Natural killer cell (primary cell): ENCODE results near the gene FBXO46. TPM values are rescaled to one million over a fixed set of nuclear protein-coding genes. Genes with fewer than 3 reads are reported as not detected.
"Not testable (repeated sequence)": the region's sequence is repeated elsewhere in the genome, so short reads cannot be mapped to it uniquely, and the experiment has no call there.

Experiments
- ATAC-seq, 3 donors: fragments of 150-1000 bp in 2 of 3; fragments of 200-7000 bp in 1 of 3; cut with Tn5 transposase; 1 replicate in 1 of 3; 2 replicates in 2 of 3; pipeline ENCODE4 v1.10.0; 2021; ENCODE audit warnings: mild to moderate bottlenecking in 2 of 3, moderate library complexity in 2 of 3
- DNase-seq, 2 donors: peaks; one replicate each; pipeline versions ENCODE4 v3.0.0 to v3.0.0-alpha.2; 2013 to 2021; ENCODE audit warnings: mixed read lengths in 1 of 2
- H3K27ac ChIP-seq: one replicate; pipeline ENCODE4 v1.5.1; 2013; ENCODE audit warnings: mild to moderate bottlenecking, low read length
- H3K27me3 ChIP-seq: one replicate; pipeline ENCODE4 v1.6.1; 2013; ENCODE audit warnings: low read length; ENCODE audit not compliant: control insufficient read depth, insufficient read depth
- H3K36me3 ChIP-seq: one replicate; pipeline ENCODE4 v1.6.1; 2013; ENCODE audit warnings: low read length; ENCODE audit not compliant: control insufficient read depth, insufficient read depth
- H3K4me1 ChIP-seq: one replicate; pipeline ENCODE4 v1.6.1; 2013; ENCODE audit warnings: low read length; ENCODE audit not compliant: control insufficient read depth, insufficient read depth
- H3K4me3 ChIP-seq: one replicate; pipeline ENCODE4 v1.5.1; 2013; ENCODE audit warnings: low read length
- H3K9me3 ChIP-seq: one replicate; pipeline ENCODE4 v1.6.1; 2013; ENCODE audit warnings: low read length; ENCODE audit not compliant: control insufficient read depth, insufficient read depth
- H3K27ac Mint-ChIP-seq, 2 donors: one replicate each; pipeline ENCODE4 v1.8.0; 2022; ENCODE audit warnings: mild to moderate bottlenecking in 2 of 2, mixed read lengths in 2 of 2, moderate library complexity in 1 of 2
- H3K27me3 Mint-ChIP-seq, 2 donors: one replicate each; pipeline ENCODE4 v1.8.0; 2022; ENCODE audit warnings: low read depth in 2 of 2, mixed read lengths in 2 of 2
- H3K36me3 Mint-ChIP-seq: one replicate; pipeline ENCODE4 v1.8.0; 2022; ENCODE audit warnings: mixed read lengths
- H3K4me1 Mint-ChIP-seq, 2 donors: one replicate each; pipeline ENCODE4 v1.8.0; 2022; ENCODE audit warnings: mixed read lengths in 2 of 2
- H3K4me3 Mint-ChIP-seq: one replicate; pipeline ENCODE4 v1.8.0; 2022; ENCODE audit warnings: mild to moderate bottlenecking, moderate library complexity, mixed read lengths
- H3K9me3 Mint-ChIP-seq, 2 donors: one replicate each; pipeline ENCODE4 v1.8.0; 2022; ENCODE audit warnings: mixed read lengths in 2 of 2
- WGBS: methylation state at CpG from one replicate; pipeline ENCODE4 v1.1.7; 2013; ENCODE audit warnings: missing lambda C conversion rate; ENCODE audit not compliant: insufficient coverage; 5-methylcytosine and 5-hydroxymethylcytosine counted together
- intact Hi-C: fragments of 100-400 bp; cut with micrococcal nuclease; formaldehyde crosslinking; loops from one replicate; pipeline ENCODE4 v1.14.2; 2022
- total RNA-seq, 4 donors: library from RNA; stranded (reverse); fragments of 120-200 nt in 1 of 4; gene quantifications; one replicate each; pipeline versions ENCODE4 v1.2.3 to v1.2.4, GENCODE V29; 2013 to 2022
- TF ChIP-seq, protein P1 (sequence below): fragments of 200-600 bp; IDR thresholded peaks from one replicate; pipeline ENCODE4 v1.8.0; 2022; ENCODE audit warnings: antibody characterized with exemption

The FBXO46 gene
- total RNA-seq, 3 donors from 2014 or later (not counting 1 experiment from before 2014, with no cell fraction given): 24.8 to 35.7 (median 31.1) TPM

DNA sequence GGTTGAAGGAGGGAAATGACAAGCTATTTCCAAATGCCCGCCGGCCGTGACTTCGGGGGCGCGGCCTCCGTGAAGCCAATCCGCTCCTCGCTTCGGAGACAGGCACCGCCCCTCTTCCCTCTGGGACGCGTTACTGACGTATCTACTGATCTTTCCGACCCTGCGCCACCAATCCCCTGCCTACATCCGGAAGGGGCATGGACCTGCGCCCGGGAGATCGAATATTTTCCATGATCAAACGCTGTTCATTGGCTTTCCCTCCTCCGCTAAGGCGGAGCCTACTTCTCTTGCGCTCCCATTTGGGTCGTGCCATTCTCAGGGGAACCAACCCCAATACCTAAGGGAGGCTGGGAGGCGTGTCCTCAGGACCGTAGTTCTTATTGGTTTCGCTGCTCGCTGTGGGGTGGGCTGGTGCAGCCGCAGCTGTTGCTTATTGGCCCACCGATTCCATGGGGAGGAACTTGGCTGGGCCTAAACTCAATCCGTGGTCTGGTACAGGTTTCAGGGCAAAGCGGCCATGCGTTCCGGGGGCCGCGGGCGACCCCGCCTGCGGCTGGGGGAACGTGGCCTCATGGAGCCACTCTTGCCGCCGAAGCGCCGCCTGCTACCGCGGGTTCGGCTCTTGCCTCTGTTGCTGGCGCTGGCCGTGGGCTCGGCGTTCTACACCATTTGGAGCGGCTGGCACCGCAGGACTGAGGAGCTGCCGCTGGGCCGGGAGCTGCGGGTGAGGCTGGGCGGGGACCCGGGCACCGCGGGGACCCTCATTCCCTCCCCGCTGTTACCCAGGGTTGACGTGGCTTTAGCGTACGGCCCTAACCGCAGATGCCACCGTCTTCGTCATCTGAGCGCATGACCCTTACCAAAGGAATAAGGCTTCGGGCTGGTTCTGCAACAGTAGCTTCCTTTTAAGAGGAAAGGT lies 38.2 kb downstream of the FBXO46 start, which contains the start of gene QPCTL:
Gene QPCTL, plus strand, starts transcription at position 480 of the 919 bp plus-strand sequence. Its CDS starts 38 bp downstream, at position 518.
- Histone ChIP-seq H3K27me3 (no peaks in the 10 kb centered on the region), H3K4me3 (peak within 1 kb of the TSS; percentile 60), H3K4me1 (peaks cover 22% of the 10 kb centered on the region), H3K27ac (peak within 1 kb of the TSS; percentile 95), H3K36me3 (peaks cover 16% of the 10 kb centered on the region), H3K9me3 (no peaks in the 10 kb centered on the region)
- Mint-ChIP-seq H3K9me3 (no peaks in the 10 kb centered on the region), H3K4me1 (peaks cover 17 to 24% of the 10 kb centered on the region in 2 donors), H3K27ac (peak within 1 kb of the TSS; percentile 91 to 95), H3K27me3 (no peaks in the 10 kb centered on the region), H3K36me3 (no peaks in the 10 kb centered on the region), H3K4me3 (peak within 1 kb of the TSS; percentile 98)
- intact Hi-C loops: loop anchor here (1.0 to 5.0 kb wide), 7 partner anchors 25 to 270 kb away; partner anchors contain the start of genes ERCC1, FBXO46 and OPA3
- peak; percentile 81 to 95 (median 86) for ATAC-seq
- WGBS: under 1% methylated on average over 70 of the region's 70 CpGs
- DNase-seq: peak; percentile 93 to 99
- TF ChIP-seq, protein P1, sequence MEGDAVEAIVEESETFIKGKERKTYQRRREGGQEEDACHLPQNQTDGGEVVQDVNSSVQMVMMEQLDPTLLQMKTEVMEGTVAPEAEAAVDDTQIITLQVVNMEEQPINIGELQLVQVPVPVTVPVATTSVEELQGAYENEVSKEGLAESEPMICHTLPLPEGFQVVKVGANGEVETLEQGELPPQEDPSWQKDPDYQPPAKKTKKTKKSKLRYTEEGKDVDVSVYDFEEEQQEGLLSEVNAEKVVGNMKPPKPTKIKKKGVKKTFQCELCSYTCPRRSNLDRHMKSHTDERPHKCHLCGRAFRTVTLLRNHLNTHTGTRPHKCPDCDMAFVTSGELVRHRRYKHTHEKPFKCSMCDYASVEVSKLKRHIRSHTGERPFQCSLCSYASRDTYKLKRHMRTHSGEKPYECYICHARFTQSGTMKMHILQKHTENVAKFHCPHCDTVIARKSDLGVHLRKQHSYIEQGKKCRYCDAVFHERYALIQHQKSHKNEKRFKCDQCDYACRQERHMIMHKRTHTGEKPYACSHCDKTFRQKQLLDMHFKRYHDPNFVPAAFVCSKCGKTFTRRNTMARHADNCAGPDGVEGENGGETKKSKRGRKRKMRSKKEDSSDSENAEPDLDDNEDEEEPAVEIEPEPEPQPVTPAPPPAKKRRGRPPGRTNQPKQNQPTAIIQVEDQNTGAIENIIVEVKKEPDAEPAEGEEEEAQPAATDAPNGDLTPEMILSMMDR: no peak

DNA sequence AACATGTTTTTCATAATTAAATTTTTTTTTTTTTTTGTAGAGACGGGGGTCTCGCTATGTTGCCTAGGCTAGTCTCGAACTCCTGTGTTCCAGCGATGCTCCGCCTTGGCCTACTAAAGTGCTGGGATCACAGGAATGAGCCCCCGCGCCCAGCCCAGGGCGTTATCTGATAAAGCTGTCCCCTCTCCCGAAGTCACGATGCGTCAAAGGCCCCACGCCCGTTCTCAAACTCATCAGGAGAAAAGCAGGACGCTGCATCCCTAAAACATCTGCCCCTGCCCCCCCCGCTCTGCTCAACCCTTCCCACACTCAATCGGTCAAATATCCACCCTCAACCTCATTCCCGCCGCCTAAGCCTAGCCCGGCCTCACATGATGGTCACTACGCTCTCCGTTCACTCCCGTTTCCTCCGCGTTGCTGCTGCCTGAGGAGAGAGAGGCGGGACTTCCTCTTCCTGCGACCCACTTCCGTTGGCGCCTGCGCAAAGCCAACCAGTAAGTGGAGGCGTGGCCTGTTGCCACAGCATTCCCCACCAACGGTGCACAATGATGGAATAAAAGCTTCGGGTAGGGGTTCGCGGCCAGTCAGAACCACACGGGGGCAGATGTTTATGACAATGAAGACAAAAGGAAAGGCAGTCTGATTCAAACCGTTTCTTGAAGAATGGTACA lies 39.0 kb downstream of the FBXO46 start, which contains the start of gene SNRPD2:
Gene SNRPD2, minus strand, starts transcription at position 438 of the 671 bp plus-strand sequence. Its CDS starts 65 bp downstream, at position 373.
- Mint-ChIP-seq H3K27me3 (no peaks in the 10 kb centered on the region), H3K27ac (peak within 1 kb of the TSS; percentile 91 to 95), H3K9me3 (no peaks in the 10 kb centered on the region), H3K4me1 (peaks cover 17 to 22% of the 10 kb centered on the region in 2 donors), H3K4me3 (peak within 1 kb of the TSS; percentile 98), H3K36me3 (no peaks in the 10 kb centered on the region)
- Histone ChIP-seq H3K4me3 (peak within 1 kb of the TSS; percentile 60), H3K27me3 (no peaks in the 10 kb centered on the region), H3K27ac (peak within 1 kb of the TSS; percentile 95), H3K36me3 (peaks cover 21% of the 10 kb centered on the region), H3K4me1 (peaks cover 22% of the 10 kb centered on the region), H3K9me3 (no peaks in the 10 kb centered on the region)
- under 1% methylated on average over 36 of the region's 36 CpGs for WGBS
- TF ChIP-seq, protein P1: no peak
- intact Hi-C loops: loop anchor here (1.0 to 5.0 kb wide), 7 partner anchors 24 to 269 kb away; partner anchors contain the start of genes ERCC1, FBXO46 and OPA3
- peak; percentile 60 to 75 (median 61) for ATAC-seq
- peak; percentile 93 to 97 for DNase-seq

DNA sequence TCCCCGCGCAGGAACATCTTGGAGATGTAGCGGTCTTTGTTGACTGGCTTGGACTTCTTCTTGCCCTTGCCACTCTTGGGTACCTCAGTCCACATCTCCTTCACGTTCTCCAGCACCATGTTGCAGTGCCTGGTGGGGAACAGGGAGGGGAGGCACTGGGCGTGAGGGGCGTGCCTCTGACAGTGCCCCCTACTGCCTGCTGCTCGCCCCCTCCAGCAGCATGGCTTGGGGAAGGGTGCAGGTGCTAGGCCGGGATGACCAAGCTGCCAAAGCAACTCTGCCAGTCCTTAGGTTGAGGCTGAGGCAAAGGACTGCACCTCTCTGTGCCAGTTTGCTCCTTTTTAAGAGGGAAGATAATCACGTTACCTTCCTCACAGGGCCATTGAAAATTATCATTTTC lies 43.1 kb downstream of the FBXO46 start:
- Mint-ChIP-seq H3K27me3 (no peaks in the 10 kb centered on the region), H3K4me3 (no peak overlapping the region), H3K27ac (no peak overlapping the region), H3K36me3 (no peaks in the 10 kb centered on the region), H3K9me3 (no peaks in the 10 kb centered on the region), H3K4me1 (peaks cover 11 to 13% of the 10 kb centered on the region in 2 donors)
- H3K4me3 ChIP-seq: no peak overlapping the region
- DNase-seq: no peak
- no peaks in the 10 kb centered on the region for H3K27me3 ChIP-seq
- H3K36me3 ChIP-seq: peaks cover 26% of the 10 kb centered on the region
- H3K9me3 ChIP-seq: no peaks in the 10 kb centered on the region
- WGBS: 97% methylated on average over 9 of the region's 9 CpGs
- intact Hi-C loops: no loop called here
- no peak for ATAC-seq
- H3K27ac ChIP-seq: no peak overlapping the region
- H3K4me1 ChIP-seq: peaks cover 11% of the 10 kb centered on the region
- TF ChIP-seq, protein P1: no peak

DNA sequence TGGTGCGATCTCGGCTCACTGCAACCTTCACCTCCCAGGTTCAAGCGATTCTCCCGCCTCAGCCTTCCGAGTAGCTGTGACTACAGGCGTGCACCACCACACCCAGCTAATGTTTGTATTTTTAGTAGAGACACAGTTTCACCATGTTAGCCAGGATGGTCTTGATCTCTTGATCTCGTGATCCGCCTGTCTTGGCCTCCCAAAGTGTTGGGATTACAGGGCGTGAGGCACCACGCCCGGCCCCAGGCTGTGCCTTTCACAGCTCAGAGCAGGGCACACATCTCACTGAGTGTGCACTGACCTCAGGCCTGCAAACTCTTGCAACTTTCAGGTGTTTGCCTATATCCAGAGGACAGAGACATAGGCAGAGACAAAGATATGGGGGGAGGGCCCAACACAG lies 45.7 kb downstream of the FBXO46 start:
- H3K27me3 Mint-ChIP-seq, H3K36me3 Mint-ChIP-seq, DNase-seq, H3K4me3 ChIP-seq, H3K27me3 ChIP-seq, H3K4me3 Mint-ChIP-seq, intact Hi-C loops, H3K9me3 Mint-ChIP-seq, ATAC-seq, H3K27ac Mint-ChIP-seq, H3K27ac ChIP-seq, H3K9me3 ChIP-seq: not testable (repeated sequence)
- H3K4me1 Mint-ChIP-seq: peaks cover 11 to 15% of the 10 kb centered on the region in 2 donors
- Histone ChIP-seq H3K4me1 (peaks cover 12% of the 10 kb centered on the region), H3K36me3 (peaks cover 26% of the 10 kb centered on the region)
- WGBS: 92% methylated on average over 11 of the region's 11 CpGs
